Natural killer cell (primary cell): ENCODE measurements around the gene SYNGR4. TPM values are rescaled to one million over a fixed set of nuclear protein-coding genes. Genes with fewer than 3 reads are reported as not detected.

Source experiments
- ATAC-seq, 3 donors: fragments of 150-1000 bp in 2 of 3; fragments of 200-7000 bp in 1 of 3; cut with Tn5 transposase; 1 replicate in 1 of 3; 2 replicates in 2 of 3; pipeline ENCODE4 v1.10.0; 2021; ENCODE audit warnings: mild to moderate bottlenecking in 2 of 3, moderate library complexity in 2 of 3
- DNase-seq, 2 donors: peaks; one replicate each; pipeline versions ENCODE4 v3.0.0 to v3.0.0-alpha.2; 2013 to 2021; ENCODE audit warnings: mixed read lengths in 1 of 2
- H3K27ac ChIP-seq: one replicate; pipeline ENCODE4 v1.5.1; 2013; ENCODE audit warnings: mild to moderate bottlenecking, low read length
- H3K27me3 ChIP-seq: one replicate; pipeline ENCODE4 v1.6.1; 2013; ENCODE audit warnings: low read length; ENCODE audit not compliant: control insufficient read depth, insufficient read depth
- H3K36me3 ChIP-seq: one replicate; pipeline ENCODE4 v1.6.1; 2013; ENCODE audit warnings: low read length; ENCODE audit not compliant: control insufficient read depth, insufficient read depth
- H3K4me1 ChIP-seq: one replicate; pipeline ENCODE4 v1.6.1; 2013; ENCODE audit warnings: low read length; ENCODE audit not compliant: control insufficient read depth, insufficient read depth
- H3K4me3 ChIP-seq: one replicate; pipeline ENCODE4 v1.5.1; 2013; ENCODE audit warnings: low read length
- H3K9me3 ChIP-seq: one replicate; pipeline ENCODE4 v1.6.1; 2013; ENCODE audit warnings: low read length; ENCODE audit not compliant: control insufficient read depth, insufficient read depth
- H3K27ac Mint-ChIP-seq, 2 donors: one replicate each; pipeline ENCODE4 v1.8.0; 2022; ENCODE audit warnings: mild to moderate bottlenecking in 2 of 2, mixed read lengths in 2 of 2, moderate library complexity in 1 of 2
- H3K27me3 Mint-ChIP-seq, 2 donors: one replicate each; pipeline ENCODE4 v1.8.0; 2022; ENCODE audit warnings: low read depth in 2 of 2, mixed read lengths in 2 of 2
- H3K36me3 Mint-ChIP-seq: one replicate; pipeline ENCODE4 v1.8.0; 2022; ENCODE audit warnings: mixed read lengths
- H3K4me1 Mint-ChIP-seq, 2 donors: one replicate each; pipeline ENCODE4 v1.8.0; 2022; ENCODE audit warnings: mixed read lengths in 2 of 2
- H3K4me3 Mint-ChIP-seq: one replicate; pipeline ENCODE4 v1.8.0; 2022; ENCODE audit warnings: mild to moderate bottlenecking, moderate library complexity, mixed read lengths
- H3K9me3 Mint-ChIP-seq, 2 donors: one replicate each; pipeline ENCODE4 v1.8.0; 2022; ENCODE audit warnings: mixed read lengths in 2 of 2
- CTCF ChIP-seq: fragments of 200-600 bp; IDR thresholded peaks from one replicate; pipeline ENCODE4 v1.8.0; 2022; ENCODE audit warnings: antibody characterized with exemption
- WGBS: methylation state at CpG from one replicate; pipeline ENCODE4 v1.1.7; 2013; ENCODE audit warnings: missing lambda C conversion rate; ENCODE audit not compliant: insufficient coverage; 5-methylcytosine and 5-hydroxymethylcytosine counted together
- intact Hi-C: fragments of 100-400 bp; cut with micrococcal nuclease; formaldehyde crosslinking; loops from one replicate; pipeline ENCODE4 v1.14.2; 2022
- total RNA-seq, 4 donors: library from RNA; stranded (reverse); fragments of 120-200 nt in 1 of 4; gene quantifications; one replicate each; pipeline versions ENCODE4 v1.2.3 to v1.2.4, GENCODE V29; 2013 to 2022

The SYNGR4 gene
- total RNA-seq, 3 donors from 2014 or later (not counting 1 experiment from before 2014, with no cell fraction given), result not detected

GRCh38 chr19:48381178-48381950 is 17.2 kb downstream of the SYNGR4 start:
- no peak for ATAC-seq
- no peak overlapping the region for H3K27ac Mint-ChIP-seq
- intact Hi-C loops, result no loop called here
- WGBS, result 95% methylated on average over 11 of the region's 11 CpGs
- TF ChIP-seq CTCF, result no peak
- Histone ChIP-seq H3K9me3 (no peaks in the 10 kb centered on the region), H3K27ac (no peak overlapping the region), H3K4me1 (no peaks in the 10 kb centered on the region), H3K4me3 (no peak overlapping the region), H3K27me3 (no peaks in the 10 kb centered on the region), H3K36me3 (peaks cover 22% of the 10 kb centered on the region)
- no peaks in the 10 kb centered on the region for H3K27me3 Mint-ChIP-seq
- H3K4me3 Mint-ChIP-seq, result no peak overlapping the region
- no peak for DNase-seq
- no peaks in the 10 kb centered on the region for H3K9me3 Mint-ChIP-seq
- no peaks in the 10 kb centered on the region for H3K4me1 Mint-ChIP-seq
- no peaks in the 10 kb centered on the region for H3K36me3 Mint-ChIP-seq

GRCh38 chr19:48382286-48382685 is 18.1 kb downstream of the SYNGR4 start:
- no peak overlapping the region for H3K4me3 Mint-ChIP-seq
- no peaks in the 10 kb centered on the region for H3K36me3 Mint-ChIP-seq
- no peak overlapping the region for H3K27ac Mint-ChIP-seq
- H3K4me1 Mint-ChIP-seq, result no peaks in the 10 kb centered on the region
- Histone ChIP-seq H3K27ac (no peak overlapping the region), H3K9me3 (no peaks in the 10 kb centered on the region), H3K36me3 (peaks cover 26% of the 10 kb centered on the region), H3K4me1 (no peaks in the 10 kb centered on the region), H3K4me3 (no peak overlapping the region), H3K27me3 (no peaks in the 10 kb centered on the region)
- intact Hi-C loops, result no loop called here
- no peak for TF ChIP-seq CTCF
- WGBS, result 92% methylated on average over 8 of the region's 8 CpGs
- ATAC-seq, result no peak
- H3K27me3 Mint-ChIP-seq, result no peaks in the 10 kb centered on the region
- no peak for DNase-seq
- no peaks in the 10 kb centered on the region for H3K9me3 Mint-ChIP-seq

- Mint-ChIP-seq H3K36me3 (no peaks in the 10 kb centered on the region), H3K4me1 (peaks cover 5 to 11% of the 10 kb centered on the region in 2 donors), H3K27me3 (no peaks in the 10 kb centered on the region), H3K4me3 (no peak overlapping the region), H3K27ac (peak overlapping the region in 1 of 2 donors; percentile 59), H3K9me3 (no peaks in the 10 kb centered on the region)
- Histone ChIP-seq H3K27me3 (no peaks in the 10 kb centered on the region), H3K27ac (no peak overlapping the region), H3K9me3 (no peaks in the 10 kb centered on the region), H3K36me3 (peaks cover 34% of the 10 kb centered on the region), H3K4me1 (peaks cover 7% of the 10 kb centered on the region), H3K4me3 (no peak overlapping the region)
- no peak for ATAC-seq
- no peak for TF ChIP-seq CTCF
- intact Hi-C loops, result no loop called here
- no peak for DNase-seq
- 95% methylated on average over 7 of the region's 7 CpGs for WGBS
Measured at GRCh38 chr19:48385461-48386087, 21.4 kb downstream of the SYNGR4 start.
